Measurements from ENCODE around the gene TBXAS1.
A peak's percentile ranks its signal among the peaks of the same experiment; 100 is the strongest.

TBXAS1 gene

DNA sequence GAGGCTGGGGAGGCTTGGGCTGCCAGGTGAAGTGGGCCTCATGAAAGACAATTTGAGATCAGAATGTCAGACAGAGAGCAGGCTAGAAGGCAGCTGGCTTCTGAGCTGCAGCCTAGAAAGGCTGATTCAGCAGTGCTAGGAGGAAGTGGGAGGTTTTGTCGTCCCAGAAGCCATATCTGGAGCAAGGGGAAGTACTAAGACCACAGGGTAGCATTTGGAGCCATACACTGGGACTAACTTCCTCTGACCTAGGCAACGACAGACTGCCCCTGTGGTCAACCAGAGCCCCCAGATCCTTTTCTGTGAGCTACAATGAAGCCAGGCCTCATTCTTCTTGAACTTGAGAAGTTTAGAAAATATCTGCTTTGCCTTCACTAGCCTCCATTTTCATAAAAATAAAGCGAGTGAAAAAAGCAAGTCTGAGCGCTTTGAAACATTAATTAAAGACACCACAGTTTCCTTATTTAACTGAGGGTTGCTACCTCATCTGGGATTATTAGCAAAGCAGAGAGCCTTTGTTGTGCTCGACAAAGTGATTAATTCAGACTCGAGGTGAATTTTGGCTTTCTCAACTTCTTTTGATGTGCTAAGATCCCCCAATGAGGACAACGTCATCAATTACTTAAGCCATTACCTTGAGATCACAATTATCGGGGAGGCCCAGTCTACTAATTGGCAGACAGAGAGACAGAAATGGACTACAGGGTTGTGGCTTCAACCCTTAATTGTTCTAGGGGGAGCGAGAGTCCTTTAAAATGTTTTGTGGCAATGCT, 26.6 kb downstream of the TBXAS1 start:
- no peak for DNase-seq

DNA sequence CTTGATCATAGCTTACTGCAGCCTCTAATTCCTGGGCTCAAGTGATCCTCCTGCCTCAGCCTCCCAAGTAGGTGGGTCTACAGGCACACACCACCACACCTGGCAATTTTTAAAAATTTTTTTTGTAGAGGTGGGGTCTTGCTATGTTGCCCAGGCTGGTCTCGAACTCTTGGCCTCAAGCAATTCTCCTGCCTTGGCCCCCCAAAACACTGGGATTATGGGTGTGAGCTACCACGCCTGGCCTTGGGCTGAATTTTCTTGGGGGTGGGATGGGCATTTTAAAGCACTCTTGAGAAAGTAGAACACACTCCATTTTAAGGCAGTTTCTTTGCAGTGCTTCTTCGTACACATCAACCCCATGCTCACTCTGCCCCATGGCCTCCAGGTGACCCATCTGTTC, 28.7 kb downstream of the TBXAS1 start:
- no peak for DNase-seq

DNA sequence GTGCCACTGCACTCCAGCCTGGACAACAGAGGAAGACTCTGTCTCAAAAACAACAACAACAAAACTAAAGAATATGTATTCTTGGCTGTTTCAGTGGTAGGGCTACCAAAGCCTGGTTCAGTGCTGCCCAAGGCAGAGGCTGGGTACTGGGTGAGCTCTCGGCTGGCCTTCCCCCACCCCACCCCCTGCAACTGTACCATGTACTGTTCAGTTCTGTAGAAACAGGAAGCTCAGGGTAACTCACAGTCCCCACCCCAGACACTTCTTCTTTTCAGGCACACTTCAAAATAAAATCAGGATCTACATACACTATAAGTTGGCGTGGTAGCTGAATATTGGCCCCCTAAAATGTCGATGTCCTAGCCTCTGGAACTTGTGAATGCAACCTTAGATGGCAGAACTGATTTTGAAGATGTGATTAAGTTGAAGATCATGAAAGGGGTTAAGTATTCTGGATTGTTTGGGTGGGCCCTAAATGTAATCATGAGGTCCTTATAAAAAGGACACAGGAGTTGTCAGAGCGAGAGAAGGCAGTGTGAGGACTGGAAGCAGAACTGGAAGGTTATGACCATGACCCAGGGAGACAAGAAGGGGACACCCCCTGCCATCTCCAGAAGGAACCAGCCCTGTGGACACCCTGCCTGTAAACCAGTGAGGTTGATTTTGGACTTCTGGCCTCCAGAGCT, 31.2 kb downstream of the TBXAS1 start:
- DNase-seq, result no peak

GRCh38 chr7:139861803-139862202, 32.7 kb downstream of the TBXAS1 start:
- DNase-seq, result no peak

GRCh38 chr7:139866047-139866837, 37.2 kb downstream of the TBXAS1 start:
- DNase-seq, result no peak

DNA sequence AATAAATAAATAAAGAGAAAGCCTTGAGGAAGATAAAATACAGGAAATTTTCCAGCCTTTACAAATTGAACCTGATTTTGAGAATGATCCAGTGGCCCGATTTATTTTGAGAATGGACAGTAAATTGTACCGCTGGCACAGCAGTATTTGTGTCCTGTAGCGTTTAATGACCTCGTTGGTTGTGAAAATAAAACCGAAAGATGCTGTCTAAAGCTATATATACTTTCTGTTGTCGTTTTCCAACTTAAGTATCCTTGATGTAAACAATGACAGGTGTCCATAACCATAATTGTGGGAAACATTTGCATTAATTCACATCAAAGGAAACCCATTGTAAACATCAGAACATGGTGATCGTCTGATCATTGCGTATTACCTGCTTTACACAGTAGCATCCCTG, 38.8 kb downstream of the TBXAS1 start:
- DNase-seq, result no peak

- no peak for DNase-seq
Observed at GRCh38 chr7:139869886-139870285, 40.8 kb downstream of the TBXAS1 start.

DNA sequence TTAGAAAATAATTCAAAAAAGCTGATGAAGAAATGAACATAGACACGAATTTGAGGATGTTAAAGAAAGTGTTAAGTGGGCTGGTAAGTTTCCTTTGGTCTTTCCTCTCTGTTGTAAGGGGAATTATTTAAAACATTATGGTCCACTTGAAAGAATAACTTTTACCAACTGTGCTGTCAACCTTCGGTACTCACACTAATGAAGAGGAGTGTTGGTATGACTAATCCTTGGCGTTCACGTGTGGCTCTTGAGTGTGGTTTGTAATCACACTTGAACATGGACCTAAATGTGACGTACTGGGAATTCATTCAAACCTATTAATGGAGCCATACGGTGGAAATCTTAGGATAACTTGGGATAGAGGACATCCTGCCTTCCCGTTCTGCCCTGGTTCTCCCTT, 41.3 kb downstream of the TBXAS1 start:
- DNase-seq, result no peak

DNA sequence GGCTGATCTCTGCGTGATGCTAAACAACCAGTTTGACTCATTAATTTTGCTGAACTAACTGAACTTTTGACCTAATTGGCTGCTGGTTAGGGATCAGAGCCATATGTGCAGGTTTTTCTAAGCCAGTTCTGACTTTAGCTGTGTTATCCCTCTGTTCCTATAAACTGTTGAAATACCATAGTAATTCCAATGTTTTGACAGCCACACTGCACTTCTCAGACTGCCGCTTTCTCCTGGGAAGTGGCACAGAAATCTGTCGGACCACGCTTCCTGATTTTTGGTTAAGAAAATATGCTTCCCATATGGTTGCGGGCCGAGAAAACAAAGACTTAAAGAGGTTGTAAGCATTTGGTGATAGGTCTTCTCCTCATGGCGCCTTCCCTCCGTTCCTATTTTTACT, 42.3 kb downstream of the TBXAS1 start:
- peak; percentile 60 for DNase-seq

DNA sequence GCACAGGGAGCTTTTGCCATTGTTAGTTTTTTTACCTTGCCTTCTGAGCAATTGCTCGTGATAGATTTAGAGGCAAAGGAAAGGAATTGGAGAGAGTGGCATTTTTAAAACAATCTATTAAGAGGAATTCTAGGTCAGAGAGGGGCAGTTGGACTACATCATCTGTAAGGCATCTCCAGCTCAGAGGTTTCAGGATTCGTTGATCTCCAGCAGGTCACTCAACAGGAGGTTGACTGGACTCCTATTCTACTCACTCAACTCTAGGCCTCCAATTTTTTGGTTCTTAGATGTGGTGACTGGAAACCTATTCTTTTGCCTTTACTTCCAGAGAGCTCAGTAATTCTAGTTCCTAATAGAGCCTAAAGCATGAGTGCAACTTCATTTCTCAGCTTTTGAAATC, 42.8 kb downstream of the TBXAS1 start:
- peak; percentile 32 for DNase-seq

- no peak for DNase-seq
Observed at GRCh38 chr7:139873593-139874301, 44.7 kb downstream of the TBXAS1 start.

GRCh38 chr7:139874302-139874629, 45.2 kb downstream of the TBXAS1 start:
- DNase-seq, result no peak

DNA sequence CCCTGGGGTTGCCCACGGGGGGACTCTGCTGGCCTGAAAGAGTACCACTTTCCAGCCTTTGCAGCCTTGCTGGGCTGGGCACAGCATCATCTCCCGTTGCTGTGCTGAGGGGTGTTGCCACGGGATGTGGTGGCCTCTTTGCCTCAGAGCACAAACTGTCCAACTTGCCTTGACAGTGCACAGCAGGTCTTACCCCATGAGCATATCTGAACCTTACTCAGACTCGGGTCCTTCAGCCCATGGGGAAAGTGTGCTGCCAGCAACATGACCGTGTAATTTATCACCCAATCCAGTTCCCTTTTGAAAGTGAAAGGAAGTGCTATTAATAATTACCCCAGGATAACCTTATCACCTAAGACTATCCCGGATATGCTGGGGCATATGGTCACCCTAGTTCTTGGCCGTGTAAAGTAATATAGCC, 46.8 kb downstream of the TBXAS1 start:
- no peak for DNase-seq

DNA sequence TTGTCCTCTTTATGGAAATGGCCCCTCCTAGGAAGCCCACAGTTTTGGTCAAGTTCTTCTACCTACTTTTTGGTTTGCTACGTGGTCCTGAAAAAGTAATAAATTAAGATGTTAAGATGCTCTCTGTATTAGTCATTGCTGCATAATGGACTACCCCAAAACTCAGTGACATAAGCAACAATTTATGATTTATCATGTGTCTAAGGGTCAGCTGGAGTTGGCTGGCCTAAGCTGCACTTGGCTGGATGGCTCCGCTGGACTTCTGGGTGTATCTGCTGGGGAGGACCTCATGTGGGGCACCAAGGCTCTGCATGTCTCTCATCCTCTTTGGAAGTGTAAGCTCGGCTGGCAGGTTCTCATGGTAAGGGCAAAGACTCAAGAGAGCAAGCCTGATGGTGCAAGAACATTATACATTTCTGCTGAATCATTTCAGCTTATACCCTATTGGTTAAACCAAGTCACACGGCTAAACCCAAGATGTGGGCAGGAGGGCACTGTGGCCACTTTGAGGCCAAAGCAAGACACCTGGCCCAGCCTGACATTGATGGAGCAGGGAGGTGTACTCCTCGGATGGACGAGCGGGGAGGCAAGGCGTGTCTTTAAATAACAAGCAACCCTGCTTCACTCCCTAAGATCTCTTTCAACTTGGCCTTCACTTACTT, 47.7 kb downstream of the TBXAS1 start:
- no peak for DNase-seq

DNA sequence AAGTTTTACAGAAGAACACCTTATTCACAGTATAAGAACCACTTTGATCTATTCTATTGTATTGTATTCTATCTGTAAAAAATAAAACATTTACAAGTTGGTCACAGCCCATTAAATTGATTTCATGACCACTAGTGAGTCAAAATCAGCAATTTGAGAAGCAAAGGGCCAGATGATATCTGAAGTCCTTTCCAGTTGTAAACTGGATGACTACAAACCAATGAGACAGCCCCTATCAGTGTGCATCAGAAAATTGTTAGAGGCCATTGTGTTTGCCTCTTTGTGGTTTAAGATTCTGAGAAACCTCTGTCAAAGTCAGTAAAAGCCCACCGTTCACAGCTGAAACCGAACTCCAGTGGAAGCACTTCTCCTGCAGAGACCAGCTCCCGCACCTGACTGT, 54.8 kb downstream of the TBXAS1 start:
- DNase-seq, result no peak

DNA sequence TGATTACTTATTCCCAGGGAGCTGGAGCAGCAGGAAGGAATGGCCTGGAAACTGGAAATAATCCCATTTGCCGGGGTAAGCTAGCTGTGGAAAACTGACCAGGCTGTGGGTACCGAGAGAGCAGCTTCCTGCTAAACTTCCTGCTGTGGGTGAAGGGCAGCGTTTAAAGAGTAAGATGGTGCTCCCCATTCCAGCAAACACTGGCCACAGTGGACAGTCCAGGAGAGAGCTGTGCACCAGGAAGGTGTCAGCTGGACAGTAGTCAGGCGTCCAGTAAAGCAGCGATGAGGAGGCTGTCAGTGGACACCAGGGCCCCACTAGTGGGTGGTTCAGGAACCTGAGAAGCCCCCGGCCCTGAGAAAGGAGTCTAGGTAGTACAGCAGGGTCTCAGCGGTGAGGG, 55.4 kb downstream of the TBXAS1 start:
- no peak for DNase-seq

- DNase-seq, result no peak
Observed at GRCh38 chr7:139885511-139885910, 56.4 kb downstream of the TBXAS1 start.

GRCh38 chr7:139886206-139886605, 57.1 kb downstream of the TBXAS1 start:
- DNase-seq, result peak; percentile 89

DNA sequence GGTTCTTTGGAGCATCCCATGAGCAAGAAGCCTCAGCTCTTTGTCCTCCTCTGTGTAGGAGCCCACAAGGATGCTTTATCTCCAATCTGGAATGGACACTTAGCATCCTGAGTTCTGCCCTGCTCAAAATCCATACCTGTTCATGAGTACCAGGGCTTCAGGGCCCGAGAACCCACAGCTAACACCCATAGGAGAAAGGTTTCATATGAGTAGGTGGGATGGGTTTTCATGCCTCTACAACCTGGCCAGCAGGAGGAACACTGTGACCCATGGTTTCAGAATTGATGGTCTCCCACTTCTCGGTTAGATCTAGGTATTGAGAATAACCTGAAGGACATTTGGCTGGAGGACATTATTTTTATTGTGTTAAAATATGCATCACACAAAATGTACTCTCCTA, 57.8 kb downstream of the TBXAS1 start:
- no peak for DNase-seq

GRCh38 chr7:139887992-139888481, 59.0 kb downstream of the TBXAS1 start:
- DNase-seq, result no peak

GRCh38 chr7:139889186-139889871, 60.3 kb downstream of the TBXAS1 start:
- no peak for DNase-seq

DNA sequence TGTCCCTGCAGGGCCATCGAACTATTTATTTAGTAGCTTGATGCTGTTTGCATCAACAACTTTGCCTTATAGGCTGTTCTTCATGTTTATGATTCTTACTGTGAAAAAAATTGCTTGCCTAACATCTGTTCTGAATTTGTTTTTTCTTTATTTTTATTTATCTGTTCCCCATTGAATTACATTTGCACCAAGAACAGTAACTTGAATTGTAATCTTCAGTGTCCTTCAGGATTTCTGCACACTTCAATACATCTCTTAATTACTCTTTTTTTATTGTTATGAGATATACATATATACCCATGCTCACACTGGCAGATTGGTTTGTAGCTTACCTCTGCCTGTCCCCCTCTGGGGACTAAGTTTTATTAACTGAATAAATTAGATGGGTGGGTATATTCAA, 64.4 kb downstream of the TBXAS1 start:
- DNase-seq, result no peak

Data from eye (tissue), 1 donor.